NAMALWA (cell line): ENCODE results near the gene EPAS1.

Experiments used
- DNase-seq: peaks from one replicate; pipeline ENCODE4 v3.0.0-alpha.2; 2015; ENCODE audit warnings: low spot score

EPAS1 gene

GRCh38 chr2:46302005-46302695 is 4.9 kb downstream of the EPAS1 start:
- no peak for DNase-seq

- no peak for DNase-seq
Observed at GRCh38 chr2:46303233-46303632, 6.0 kb downstream of the EPAS1 start.

- no peak for DNase-seq
Observed at GRCh38 chr2:46303822-46304221, 6.6 kb downstream of the EPAS1 start.

- no peak for DNase-seq
Observed at GRCh38 chr2:46304635-46305034, 7.4 kb downstream of the EPAS1 start.

- DNase-seq: no peak
Observed at GRCh38 chr2:46305187-46305586, 8.0 kb downstream of the EPAS1 start.

- DNase-seq: no peak
Observed at GRCh38 chr2:46305767-46306166, 8.6 kb downstream of the EPAS1 start.

GRCh38 chr2:46306330-46306751 is 9.1 kb downstream of the EPAS1 start:
- DNase-seq: no peak

GRCh38 chr2:46306988-46307655 is 9.9 kb downstream of the EPAS1 start:
- DNase-seq: no peak

- DNase-seq: no peak
Observed at GRCh38 chr2:46308081-46308480, 10.9 kb downstream of the EPAS1 start.

- DNase-seq: no peak
Observed at GRCh38 chr2:46308629-46309028, 11.4 kb downstream of the EPAS1 start.

- no peak for DNase-seq
Observed at GRCh38 chr2:46309052-46309953, 12.1 kb downstream of the EPAS1 start.

GRCh38 chr2:46310446-46310845 is 13.2 kb downstream of the EPAS1 start:
- DNase-seq: no peak

- DNase-seq: no peak
Observed at GRCh38 chr2:46311651-46312223, 14.5 kb downstream of the EPAS1 start.

- DNase-seq: no peak
Observed at GRCh38 chr2:46313063-46313462, 15.9 kb downstream of the EPAS1 start.

GRCh38 chr2:46314065-46314835 is 17.0 kb downstream of the EPAS1 start:
- DNase-seq: no peak

- DNase-seq: no peak
Observed at GRCh38 chr2:46315103-46315890, 18.1 kb downstream of the EPAS1 start.

GRCh38 chr2:46317094-46317486 is 19.9 kb downstream of the EPAS1 start:
- no peak for DNase-seq

- peak; percentile 19 for DNase-seq
Observed at GRCh38 chr2:46318579-46319460, 21.6 kb downstream of the EPAS1 start.

- DNase-seq: no peak
Observed at GRCh38 chr2:46319711-46320110, 22.5 kb downstream of the EPAS1 start.

GRCh38 chr2:46320141-46320567 is 22.9 kb downstream of the EPAS1 start:
- DNase-seq: no peak
